Ramos (cell line): ENCODE measurements around the gene ZNF275.

Experiments
- in situ Hi-C: fragments of 300-500 bp; cut with MboI; formaldehyde crosslinking; loops from one replicate; pipeline ENCODE4 v1.14.3; 2022; ENCODE audit warnings: low sequenced_read_pairs; ENCODE audit not compliant: unreplicated experiment

The ZNF275 gene

GRCh38 chrX:153381684-153382532, 48.0 kb downstream of the ZNF275 start:
- in situ Hi-C loops: loop anchor here (25.0 kb wide), 1 partner anchor 345 kb away; no protein-coding TSS in a partner anchor

DNA sequence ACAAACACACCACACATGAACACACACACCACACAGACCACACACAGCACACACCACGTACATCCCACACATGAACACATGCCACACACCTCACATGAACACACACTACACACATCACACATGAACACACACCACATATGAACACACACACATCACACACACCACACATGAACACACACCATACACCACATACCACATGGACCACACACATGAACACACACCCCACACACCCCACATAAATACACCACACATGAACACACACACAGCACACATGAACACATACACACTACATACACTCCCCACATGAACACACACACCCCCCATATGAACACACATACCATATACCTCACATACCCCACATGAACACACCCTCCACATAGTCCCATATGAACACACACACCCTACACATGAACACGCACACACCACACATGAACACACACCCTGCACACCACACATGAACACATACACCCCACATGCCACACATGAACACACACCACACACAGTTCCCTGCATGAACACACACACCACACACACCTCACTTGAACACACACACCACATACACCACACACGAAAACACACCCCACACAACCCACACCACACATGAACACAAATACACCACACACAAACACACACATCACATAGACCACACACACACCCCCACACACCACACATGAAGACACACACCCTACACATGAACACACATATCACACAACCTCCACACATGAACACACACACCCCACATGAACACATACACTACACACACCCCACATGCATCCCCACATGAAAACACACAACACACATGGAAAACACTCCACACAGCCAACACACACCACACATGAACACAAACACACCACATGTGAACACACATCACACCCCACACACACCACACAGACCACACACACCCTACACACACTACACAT, 48.9 kb downstream of the ZNF275 start:
- in situ Hi-C loops: loop anchor here (25.0 kb wide), 1 partner anchor 346 kb away; no protein-coding TSS in a partner anchor

DNA sequence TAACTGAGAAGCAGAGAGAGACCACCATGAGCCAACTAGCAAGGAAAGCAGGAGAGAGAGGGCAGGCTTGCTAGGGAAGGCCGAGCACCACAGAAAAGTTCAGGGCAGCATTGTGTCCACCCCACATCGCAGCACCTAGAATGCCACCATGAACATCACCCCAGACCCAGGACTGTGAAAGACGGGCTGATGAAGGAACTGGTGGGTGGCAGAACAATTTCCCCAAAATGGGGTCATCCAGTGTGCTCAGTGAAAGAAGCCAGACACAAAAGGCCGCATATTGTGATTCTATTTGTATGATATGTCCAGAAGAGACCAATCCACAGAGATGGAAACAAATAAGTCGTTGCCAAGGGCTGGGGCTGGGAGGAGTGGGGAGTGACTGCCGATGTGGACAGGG, 50.4 kb downstream of the ZNF275 start:
- in situ Hi-C loops: loop anchor here (25.0 kb wide), 1 partner anchor 347 kb away; no protein-coding TSS in a partner anchor

DNA sequence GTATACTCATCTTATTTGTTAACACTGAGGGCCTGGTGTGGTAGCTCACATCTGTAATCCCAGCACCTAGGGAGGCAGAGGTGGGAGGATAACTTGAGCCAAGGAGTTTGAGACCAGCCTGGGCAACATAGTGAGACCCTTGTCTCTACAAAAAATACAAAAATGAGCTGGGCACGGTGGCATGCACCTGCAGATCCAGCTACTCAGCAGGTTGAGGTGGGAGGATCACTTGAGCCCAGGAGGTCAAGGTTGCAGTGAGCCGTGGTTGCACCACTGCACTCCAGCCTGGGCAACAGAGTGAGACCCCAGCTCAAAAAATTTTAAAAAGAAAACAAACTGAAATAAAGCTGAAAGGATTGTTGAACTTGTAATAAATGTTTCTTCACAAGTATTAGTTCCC, 51.0 kb downstream of the ZNF275 start:
- in situ Hi-C loops: loop anchor here (25.0 kb wide), 1 partner anchor 348 kb away; no protein-coding TSS in a partner anchor

DNA sequence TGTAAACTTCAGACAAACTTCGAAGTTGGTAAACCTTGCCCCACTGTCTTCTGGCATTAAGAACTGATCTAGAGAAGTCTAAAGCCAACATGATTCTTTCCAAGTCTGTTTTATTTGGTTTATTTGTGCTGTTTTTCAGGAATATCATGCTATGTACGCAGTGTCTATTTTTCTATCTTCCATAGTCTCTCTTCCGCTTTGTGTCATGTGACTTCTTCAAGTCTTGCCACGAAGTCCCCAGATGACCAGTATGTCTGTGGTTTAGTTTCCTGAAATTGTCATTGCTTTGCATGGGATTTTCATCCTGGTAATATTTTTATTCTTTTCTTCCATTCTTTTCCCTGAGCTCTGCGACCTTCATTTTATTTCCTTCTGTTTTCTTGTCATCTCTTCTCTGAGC, 52.1 kb downstream of the ZNF275 start:
- in situ Hi-C loops: loop anchor here (25.0 kb wide), 1 partner anchor 349 kb away; no protein-coding TSS in a partner anchor

- in situ Hi-C loops: loop anchor here (25.0 kb wide), 1 partner anchor 350 kb away; no protein-coding TSS in a partner anchor
Observed at GRCh38 chrX:153387345-153387744, 53.4 kb downstream of the ZNF275 start.

DNA sequence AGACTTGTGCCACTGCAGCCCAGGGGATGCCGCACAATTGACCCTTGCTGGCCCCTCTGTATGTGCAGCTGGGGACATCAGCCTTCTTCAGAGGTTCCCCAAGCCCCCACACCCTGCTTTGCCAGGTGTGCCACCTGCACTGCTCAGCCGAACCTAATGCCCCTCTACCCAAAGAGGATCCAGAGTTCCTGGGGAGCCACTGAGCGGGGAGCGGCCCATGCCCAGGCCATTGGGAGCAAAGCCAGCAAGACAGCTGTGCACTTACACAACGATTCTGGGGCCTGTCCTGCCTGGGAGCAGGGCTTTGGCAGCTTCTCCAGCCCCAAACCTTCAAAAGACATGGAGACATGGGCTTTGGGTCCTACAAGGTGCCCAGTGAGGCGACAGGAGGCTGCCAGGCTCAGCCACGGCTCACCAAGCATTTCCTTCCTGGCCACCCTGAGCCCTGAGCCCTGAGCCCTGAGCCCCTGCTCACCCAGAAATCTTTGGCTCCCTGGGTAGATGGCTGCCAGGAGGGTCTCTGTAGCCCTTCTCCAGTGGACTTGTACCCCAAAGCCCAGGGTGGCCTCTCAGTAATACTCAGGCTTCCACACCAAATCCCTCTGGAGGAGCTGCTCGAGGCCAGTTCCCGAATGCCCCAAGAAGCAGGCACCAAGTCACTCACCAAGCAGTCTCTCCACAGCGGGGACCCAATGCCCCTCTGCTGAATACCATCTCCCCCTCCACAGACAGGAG, 54.2 kb downstream of the ZNF275 start:
- in situ Hi-C loops: loop anchor here (25.0 kb wide), 1 partner anchor 351 kb away; no protein-coding TSS in a partner anchor

DNA sequence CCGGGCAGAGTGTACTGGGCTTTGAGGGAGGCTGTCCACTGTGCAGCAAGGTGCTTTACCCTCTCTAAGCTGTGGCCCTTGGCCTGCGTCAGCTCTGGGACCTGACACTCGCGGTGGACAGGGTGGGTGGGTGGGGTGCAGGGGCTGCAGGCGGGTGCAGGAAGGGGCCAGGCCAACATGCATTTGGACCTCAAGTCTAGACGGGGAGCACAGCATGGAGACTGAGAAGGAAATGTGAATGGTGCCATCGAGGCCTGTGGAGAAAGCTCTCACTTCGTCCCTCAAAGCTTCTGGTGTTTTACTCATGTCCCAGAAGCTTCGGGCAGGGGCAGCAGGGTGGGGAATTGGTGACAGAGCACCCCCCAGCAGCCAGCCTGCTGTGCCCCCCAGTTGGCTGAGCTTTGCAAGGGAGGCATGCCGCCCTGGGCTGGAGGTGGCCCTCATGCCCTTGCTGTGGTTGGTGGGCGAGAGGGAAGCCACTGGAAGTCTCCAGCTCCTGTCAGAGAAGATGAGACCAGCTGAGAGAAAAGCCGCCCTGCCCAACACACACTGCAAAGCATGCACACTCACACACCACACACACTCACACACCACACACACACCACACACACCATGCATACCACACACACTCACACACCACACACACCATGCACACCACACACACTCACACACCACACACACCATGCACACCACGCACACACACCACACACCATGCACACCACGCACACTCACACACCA, 54.9 kb downstream of the ZNF275 start:
- in situ Hi-C loops: loop anchor here (25.0 kb wide), 1 partner anchor 352 kb away; no protein-coding TSS in a partner anchor

DNA sequence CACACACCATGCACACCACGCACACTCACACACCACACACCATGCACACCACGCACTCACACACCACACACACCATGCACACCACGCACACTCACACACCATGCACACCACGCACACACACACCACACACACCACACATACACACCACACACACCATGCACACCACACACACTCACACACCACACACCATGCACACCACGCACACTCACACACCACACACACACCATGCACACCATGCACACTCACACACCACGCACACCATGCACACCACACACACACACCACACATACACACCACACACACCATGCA, 55.5 kb downstream of the ZNF275 start:
- in situ Hi-C loops: loop anchor here (25.0 kb wide), 1 partner anchor 352 kb away; no protein-coding TSS in a partner anchor

GRCh38 chrX:153392642-153393321, 58.8 kb downstream of the ZNF275 start:
- in situ Hi-C loops: loop anchor here (25.0 kb wide), 1 partner anchor 355 kb away; no protein-coding TSS in a partner anchor

GRCh38 chrX:153394612-153395011, 60.7 kb downstream of the ZNF275 start:
- in situ Hi-C loops: loop anchor here (25.0 kb wide), 1 partner anchor 357 kb away; no protein-coding TSS in a partner anchor

- in situ Hi-C loops: loop anchor here (25.0 kb wide), 1 partner anchor 358 kb away; no protein-coding TSS in a partner anchor
Observed at GRCh38 chrX:153395613-153396319, 61.8 kb downstream of the ZNF275 start.

- in situ Hi-C loops: loop anchor here (25.0 kb wide), 1 partner anchor 359 kb away; no protein-coding TSS in a partner anchor
Observed at GRCh38 chrX:153396320-153397195, 62.6 kb downstream of the ZNF275 start.

- in situ Hi-C loops: loop anchor here (25.0 kb wide), 1 partner anchor 360 kb away; no protein-coding TSS in a partner anchor
Observed at GRCh38 chrX:153397256-153397960, 63.5 kb downstream of the ZNF275 start.

DNA sequence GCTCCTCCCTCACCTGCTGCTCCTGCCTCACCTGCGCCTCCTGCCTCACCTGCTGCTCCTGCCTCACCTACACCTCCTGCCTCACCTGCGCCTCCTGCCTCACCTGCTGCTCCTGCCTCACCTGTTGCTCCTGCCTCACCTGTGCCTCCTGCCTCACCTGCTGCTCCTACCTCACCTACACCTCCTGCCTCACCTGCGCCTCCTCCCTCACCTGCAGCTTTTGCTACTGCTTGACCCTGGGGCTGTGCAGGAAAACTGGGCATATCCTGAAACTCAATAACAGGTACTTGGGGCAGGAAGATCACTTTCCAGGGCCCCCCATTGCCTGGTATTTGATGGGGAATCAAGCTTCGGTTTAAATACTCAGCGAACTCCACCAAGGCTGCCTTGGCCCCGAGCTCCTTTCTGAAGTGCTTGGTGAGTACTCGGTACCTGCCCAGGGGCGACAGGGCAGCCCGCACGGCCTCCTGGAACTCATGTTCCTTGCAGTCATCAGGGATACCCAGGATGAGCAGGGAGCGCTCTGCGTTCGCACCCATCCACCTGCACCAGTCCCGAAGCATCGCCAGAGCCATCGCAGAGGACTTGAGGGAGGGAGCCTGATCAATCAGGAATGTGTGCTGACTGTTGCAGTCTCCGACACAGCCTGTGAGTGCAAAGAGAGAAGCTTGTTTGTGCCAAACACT, 64.5 kb downstream of the ZNF275 start:
- in situ Hi-C loops: loop anchor here (25.0 kb wide), 1 partner anchor 361 kb away; no protein-coding TSS in a partner anchor
